CD4-positive, alpha-beta T cell treated with Interleukin-6 at 100 ng/mL for 8 hours (primary cell): ENCODE data around the gene PPP1R3G.

Experiments
- DNase-seq: peaks from one replicate; pipeline ENCODE4 v3.0.0-alpha.2; 2020; ENCODE audit warnings: mixed read lengths, low spot score

PPP1R3G gene

DNA sequence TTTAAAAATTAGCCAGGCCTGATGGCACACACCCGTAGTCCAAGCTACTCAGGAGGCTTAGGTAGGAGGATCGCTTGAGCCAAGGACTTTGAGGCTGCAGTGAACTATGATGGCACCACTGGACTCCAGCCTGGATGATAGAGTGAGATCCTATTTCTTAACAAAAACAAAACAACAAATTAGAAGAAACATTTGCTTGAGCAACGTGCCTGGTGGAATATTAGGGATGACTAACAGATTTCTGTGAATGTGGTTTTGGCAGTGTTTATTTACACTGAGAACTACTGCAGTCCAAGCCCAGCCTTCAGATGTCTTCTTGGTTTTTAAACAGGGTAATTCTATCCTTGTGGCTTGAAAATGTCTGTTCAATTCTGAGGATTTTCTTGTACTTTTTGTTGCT is 9.2 kb downstream of the PPP1R3G start:
- no peak for DNase-seq

DNA sequence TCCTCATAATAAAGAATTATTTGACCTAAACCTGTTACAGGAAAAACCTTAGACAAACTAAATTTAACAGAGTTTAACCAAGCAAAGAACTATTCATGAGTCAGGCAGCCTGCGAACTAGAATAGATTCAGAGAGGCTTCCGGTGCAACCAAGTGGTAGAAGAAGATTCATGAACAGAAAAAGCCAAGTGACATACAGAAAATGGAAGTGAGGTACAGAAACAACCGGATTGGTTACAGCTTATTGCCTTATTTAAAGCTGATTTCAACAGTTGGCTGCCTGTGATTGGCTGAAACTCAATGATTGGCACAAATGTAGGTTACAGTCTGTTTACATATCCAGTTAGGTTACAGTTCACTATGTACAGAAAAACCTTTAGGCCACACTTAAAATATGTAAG is 10.1 kb downstream of the PPP1R3G start:
- DNase-seq, result no peak

DNA sequence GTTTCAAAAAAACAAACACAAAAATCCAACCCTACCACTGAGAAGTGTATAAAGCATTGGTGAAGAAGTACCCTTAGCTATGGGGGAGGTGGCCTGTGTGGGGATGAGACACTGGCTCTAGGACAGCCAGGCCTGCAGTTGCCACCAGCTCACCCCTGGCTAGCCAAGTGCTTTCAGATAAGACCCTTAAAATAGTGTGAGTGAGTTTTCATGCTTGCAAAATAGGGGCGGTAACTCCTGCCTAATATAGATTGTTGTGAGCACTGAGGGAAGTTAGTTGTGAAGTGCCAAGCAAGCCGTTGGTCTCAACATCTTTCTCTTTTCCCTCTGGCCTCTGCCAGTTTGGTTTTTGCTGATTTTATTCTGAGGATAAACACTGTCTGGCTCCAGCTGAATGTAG is 11.3 kb downstream of the PPP1R3G start:
- no peak for DNase-seq

DNA sequence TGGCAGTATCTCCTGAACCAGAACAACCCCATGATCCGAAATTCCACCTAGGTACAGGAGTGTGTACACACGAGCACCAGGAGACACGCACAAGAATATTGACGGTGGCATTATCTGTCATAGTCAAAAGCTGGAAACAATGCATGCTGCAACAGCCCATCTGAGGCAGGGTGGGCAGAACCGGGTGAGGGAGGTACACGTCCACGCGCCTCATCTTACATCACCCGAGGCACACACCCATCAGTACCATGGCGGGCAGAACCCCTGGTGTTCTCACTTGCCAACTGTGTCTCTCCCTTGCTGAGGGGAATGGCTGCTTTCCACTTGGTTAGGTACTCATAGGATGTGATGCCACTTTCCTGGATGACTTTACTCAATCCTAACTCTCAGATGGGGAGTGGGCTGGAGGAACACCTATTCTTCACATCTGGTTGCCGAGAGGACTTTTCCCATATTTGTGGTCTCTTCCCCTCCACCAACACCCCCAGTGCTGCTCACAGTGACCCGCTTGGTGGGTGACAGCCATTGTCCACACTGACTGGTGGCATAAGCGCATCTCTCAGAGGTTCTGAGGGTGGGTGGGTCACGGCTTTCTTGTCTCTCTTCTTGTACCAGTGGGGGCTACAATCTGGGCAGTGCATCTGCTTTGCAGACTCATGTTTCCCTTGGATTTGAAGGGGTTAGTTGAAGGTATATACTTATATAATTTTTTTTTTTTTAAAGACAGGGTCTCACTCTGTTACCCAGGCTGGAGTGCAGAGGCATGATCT is 13.5 kb downstream of the PPP1R3G start:
- no peak for DNase-seq

DNA sequence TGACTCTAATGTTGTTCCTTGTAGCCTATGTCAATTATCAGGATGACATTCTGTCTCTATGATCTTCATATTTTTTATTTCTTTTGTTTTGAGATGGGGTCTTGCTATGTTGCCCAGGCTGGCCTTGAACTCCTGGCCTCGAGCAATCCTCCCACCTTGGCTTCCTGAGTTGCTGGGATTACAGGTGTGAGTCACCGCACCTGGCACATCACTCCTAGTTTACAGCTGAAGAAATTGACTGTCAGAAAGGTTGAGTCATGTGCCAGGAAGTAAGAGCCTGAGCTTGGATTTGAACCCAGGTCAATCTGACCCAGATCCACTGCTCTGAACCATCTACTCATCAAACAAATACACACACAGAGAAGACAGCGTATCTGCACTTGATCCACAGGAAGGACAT is 14.4 kb downstream of the PPP1R3G start:
- no peak for DNase-seq

DNA sequence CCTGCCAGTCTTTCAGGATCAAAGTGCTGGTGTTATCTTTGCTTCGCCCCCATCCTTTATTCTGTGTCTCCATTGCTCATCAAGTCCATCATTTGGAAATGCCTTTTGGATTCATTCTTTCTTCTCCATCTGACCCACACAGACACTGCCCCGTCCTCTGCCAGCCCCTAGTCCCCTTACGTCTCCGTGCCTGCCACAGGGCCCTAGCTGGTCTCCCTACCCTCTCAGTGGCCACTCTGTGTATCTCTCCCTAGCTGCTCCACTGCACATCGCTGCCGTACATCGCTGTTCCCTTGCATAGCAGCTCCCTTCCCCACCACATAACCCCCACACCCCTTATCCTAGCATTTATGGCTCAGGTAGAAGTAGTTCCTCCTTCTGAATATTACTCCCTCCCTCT is 15.7 kb downstream of the PPP1R3G start:
- no peak for DNase-seq

DNA sequence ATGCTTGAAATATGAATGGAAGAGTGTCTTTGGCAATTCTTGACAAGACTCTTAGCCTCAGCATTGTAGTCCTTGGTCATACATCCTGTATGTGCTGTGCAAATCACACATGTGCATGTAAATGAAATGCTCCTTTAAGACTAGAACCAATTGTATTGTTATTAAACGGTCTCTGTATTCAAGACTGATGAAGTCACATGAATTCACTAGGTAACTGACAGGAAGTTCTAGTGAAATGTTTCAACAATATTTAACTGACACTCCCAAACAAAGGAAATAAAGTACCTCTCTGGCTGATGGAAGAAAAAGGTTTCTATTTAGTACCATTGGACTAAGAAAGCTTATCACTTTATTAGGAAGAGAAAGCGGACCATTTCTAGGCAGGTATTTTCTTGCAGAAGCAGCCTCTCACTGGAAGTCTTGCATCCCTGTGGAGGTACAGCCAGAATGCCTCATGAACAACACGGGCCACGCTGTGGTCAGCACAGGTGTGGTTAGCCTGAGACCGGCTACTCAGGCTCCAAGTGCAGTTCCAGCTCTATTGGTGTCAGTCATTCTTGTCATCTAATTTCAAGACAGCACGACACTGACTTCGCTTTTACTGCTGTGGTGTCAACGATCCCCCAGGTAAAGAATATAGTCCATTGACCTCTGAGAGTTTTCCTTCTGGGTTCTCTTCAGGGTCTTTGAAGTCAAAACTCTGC is 17.3 kb downstream of the PPP1R3G start:
- DNase-seq, result no peak

DNA sequence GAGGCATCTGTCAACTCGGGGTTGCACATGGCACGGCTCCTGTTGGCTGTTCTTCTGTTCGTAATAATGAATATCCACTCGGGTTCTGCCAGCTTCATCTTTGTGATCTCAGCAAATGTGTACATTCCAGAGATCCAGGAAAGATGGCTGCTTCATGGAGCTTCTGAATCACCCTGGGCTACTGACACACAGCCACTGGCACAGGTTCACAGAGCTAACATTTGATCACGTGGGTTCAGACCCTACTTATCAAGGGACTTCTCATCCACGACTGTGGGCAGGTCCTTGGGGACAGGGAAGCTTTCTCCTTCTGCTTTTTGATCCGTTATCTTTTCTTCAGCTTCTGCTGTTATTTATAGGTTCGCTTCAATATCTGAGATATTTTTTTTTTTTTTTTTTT is 18.1 kb downstream of the PPP1R3G start:
- DNase-seq, result no peak

DNA sequence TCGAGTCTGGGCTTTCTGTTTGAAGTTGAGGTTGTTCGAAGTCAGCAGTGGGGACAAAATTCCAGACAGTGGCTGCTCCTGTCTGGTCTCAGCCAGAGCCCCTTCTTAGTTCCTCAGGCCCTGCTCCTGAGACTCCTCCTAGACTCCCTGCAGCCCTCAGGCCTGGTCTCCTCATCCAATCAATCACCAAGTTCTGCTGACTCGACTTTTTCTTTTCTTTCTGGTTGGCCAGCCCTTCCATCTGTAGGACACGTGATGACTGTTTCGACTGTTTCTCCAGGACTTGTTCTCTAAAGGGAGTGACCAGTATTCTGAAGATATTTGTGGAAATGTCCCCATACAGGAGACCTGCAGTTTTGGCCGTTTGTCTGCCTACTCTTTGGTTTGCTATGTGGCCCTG is 19.5 kb downstream of the PPP1R3G start:
- no peak for DNase-seq

DNA sequence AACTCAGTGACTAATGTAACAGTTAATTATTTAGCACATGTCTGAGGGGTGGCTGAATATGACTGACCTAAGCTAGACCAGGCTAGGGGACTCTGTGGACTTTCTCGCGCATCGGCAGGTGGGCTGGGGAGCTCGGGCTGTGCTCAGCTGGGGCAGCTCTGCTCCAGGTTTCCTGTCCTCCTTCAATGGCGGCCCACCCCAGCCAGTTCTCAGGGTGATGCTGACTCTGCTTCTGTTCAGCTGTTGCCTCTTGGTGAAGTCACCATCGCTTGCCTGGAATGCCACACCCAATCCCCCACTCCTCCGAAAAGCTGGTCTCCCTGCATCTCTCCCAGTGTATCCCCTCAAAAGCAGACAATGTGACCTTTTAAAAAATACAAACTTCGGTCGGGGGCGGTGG is 20.0 kb downstream of the PPP1R3G start:
- DNase-seq, result no peak

DNA sequence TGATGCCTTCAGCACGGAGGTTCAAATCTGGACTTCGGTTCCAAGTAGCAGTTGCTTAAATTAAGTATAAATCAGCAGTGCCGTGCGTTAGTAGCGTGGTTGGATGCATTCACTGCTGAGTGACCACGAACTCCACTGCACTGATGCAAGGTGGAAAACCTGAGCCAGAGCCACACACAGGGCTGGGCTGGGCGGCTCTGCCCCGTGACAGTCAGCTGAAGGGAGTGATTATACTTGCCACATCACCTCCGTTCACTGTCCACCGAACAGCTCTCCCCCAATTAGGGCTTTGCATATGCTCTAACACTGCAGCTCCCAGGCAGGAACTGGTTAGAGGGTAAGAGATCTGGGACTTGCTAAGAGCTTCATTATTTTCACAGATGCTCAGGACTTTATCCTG is 22.2 kb downstream of the PPP1R3G start:
- DNase-seq, result no peak

DNA sequence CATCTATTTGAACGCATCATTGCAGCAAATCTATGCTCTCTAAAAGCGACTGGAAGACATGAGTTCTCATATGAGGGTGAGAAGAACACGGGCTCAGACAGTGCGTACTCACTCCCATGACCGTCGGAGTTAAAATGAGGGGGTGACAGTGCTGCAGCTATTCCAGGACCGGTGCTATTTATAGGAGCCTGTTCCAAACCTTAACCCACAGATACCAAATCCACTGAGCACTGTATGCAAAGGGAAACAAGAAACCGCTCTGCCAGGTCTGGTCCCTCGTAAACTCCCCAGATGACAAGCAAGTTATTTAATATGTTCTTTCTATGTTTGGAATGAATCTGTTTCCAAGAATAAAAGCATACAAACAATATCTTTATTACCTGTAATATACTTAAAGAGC is 22.9 kb downstream of the PPP1R3G start:
- no peak for DNase-seq

DNA sequence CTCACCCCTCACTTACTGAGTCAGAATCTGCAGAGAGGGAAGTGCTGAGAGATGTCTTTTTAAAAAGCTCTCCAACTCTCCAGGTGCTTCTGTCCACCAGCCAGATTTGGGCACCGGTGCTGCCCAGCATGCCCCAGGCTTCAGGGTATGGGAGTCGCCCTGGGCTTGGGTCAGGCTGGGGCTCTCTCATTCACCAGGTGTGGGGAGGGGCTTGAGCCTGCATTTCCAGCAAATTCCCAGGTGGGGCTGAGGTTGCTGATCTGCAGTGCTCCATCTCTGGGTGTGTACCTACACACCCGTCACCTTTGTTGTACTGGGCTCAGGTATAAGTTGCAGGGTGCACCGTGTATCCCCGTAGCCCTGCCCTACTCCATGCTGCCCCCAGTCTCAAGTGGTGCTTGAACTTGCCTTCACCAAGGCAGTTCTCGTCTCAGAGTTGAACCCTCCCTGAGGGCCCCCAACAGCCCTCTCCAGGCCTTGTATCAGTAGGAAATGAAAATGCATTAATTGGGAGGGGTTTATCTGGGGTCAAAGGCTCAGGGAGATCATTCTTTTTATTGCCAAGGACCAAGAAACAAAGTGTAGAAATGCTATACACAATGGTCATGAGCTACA is 23.5 kb downstream of the PPP1R3G start:
- no peak for DNase-seq

DNA sequence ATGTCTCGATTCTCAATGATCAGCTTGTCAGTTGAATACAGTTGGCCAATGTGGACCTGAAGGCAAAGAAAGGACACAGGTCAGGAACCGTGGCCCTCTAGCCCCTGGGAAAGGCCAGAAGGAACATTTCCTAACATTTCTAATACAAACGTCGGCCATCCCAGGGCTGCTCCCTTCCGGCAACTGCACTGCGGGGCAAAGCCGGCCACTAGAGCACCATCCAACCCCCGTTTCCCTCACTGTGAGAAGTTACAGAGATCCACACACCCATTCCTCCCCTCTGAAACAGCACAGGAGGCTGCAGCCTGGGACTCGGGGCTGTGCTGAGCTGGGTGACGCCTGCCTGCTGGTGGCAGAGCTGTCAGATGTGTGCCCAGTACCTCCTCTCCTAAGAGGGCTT is 24.3 kb downstream of the PPP1R3G start:
- no peak for DNase-seq

DNA sequence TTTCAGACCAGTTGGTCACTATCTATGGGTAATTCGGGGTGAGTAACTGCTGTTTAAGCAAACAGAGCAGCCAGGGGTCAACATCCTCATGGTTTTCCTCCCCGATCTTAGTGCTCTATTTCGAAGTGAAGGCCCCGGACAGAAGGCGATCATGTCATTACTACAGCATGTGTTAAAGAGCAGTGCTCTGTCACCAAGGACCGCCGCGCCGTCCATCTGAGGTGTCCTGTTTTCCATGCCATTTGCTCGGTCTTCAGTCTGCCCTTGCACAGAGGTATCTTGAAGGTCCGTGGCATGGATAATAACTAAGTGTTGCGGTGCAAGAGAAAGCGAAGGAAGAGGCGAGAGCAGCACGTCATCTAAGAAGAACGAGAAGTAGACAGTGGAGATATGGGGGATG is 25.1 kb downstream of the PPP1R3G start:
- no peak for DNase-seq

DNA sequence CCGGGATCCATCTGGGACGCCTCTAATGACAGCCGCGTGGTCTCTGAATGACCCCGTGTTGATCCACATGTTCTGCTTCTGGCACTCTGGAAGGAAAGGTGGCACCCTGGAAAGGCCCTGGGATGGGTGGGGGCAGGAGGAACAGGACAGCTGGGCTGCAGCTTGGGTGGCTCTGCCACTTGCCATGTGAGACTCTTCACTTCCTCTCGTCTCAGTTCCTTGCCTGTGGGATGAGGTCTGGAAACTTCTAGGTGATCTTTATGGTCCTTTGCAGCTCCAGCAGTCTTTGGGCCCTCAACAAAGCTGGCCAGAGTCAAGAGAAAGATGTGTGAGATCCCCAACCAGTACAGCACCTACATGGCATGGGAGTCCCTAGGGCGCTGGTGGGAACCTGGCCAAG is 26.5 kb downstream of the PPP1R3G start:
- no peak for DNase-seq

DNA sequence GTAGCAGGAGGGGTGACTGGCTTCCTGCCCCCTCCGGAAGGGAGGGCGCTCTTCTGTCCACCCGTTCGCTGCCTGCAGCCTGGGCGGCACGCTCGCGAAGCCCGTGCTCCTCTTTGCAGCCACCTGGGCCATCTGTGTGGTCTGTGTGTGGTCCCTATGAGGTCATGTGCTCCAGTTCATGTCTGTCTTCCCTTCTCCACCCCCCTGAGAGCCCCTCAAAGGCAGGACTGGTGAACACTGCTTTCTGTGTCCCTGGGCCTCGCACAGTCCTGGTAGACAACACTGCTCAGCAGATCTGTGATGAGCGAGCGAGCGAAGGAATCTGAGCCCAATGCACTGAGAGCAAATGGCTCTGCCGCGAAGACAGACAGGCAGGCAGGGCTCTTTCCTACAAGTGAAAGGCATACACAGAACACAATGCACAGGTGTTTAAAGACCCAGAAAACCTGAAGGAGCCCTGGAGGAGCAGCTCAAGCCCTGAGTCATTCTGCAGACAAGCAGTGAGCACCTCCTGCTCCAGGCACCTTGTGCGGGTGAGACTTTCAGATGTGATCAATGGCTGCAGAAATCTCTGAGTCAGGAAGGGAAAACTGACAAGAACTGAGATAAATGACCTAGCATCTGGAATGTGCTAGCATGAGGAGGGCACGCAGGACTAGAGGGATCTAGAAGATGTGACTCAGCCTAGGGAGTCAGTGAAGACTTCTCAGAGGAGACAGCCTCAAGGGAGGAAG is 27.1 kb downstream of the PPP1R3G start:
- DNase-seq, result no peak

DNA sequence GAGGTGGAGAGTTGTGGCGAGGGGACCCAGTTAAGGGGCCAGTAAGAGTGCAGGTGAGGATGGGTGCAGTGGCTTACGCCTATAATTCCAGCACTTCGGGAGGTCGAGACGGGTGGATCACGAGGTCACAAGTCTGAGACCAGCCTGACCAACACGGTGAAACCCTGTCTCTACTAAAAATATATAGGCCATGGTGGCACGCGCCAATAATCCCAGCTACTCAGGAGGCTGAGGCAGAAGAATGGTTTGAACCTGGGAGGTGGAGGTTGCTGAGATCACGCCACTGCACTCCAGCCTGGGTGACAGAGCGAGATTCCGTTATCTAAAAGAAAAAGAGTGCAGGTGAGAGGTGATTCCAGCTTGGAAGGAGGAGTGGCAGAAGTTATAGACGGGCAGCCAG is 28.0 kb downstream of the PPP1R3G start:
- no peak for DNase-seq

DNA sequence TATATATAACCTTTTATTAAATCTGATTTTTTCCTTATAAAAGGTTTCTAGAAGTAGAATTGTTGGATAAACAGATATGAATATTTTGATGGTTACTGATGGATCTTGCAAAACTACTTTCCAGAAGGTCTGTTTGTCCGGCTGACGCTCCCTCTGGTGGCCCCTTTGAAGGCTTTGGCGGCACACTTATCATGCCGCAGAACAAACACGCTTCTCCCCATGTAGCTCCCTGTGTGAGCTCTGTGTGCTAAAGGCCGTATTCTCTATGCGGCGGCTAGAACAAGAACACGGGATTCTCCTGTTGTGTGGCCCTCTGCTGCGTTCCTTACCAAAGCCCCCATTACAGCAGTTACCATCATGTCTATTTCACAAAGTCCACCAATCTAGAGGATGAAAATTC is 30.0 kb downstream of the PPP1R3G start:
- no peak for DNase-seq

DNA sequence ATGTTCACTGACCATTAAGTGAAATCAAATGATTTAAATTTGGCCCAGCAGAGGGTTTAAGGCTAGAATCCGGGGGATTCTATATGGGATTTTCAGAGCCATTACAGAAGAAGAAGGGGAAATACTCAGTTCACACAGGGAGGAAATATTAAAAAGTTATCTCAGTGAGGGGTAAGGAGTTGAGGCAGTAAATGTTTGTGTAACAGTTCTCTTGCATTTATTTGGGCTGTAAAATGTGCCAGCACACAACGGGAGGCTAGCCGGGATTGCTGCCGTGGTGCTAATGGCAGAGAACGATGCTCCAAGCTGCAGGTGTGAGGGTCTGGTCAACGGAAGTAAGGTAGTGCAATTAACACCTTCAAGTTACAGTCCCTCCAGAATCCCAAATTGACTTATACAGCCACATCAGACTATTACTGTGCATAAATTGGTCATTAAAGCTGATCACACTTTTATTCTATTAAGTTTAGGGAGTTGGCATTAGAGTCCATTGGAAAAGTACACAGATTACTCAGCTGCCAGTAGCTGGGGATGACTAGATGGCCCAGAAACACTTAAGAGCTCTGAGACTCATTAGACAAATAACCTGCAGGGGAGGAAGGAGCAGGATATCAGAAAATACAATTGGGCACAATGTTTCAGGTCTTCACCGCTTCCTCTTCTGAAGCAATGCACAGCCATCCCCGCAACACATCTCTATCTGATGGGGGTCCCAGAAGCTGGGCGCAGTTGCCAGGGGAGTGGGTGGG is 31.3 kb downstream of the PPP1R3G start:
- no peak for DNase-seq

DNA sequence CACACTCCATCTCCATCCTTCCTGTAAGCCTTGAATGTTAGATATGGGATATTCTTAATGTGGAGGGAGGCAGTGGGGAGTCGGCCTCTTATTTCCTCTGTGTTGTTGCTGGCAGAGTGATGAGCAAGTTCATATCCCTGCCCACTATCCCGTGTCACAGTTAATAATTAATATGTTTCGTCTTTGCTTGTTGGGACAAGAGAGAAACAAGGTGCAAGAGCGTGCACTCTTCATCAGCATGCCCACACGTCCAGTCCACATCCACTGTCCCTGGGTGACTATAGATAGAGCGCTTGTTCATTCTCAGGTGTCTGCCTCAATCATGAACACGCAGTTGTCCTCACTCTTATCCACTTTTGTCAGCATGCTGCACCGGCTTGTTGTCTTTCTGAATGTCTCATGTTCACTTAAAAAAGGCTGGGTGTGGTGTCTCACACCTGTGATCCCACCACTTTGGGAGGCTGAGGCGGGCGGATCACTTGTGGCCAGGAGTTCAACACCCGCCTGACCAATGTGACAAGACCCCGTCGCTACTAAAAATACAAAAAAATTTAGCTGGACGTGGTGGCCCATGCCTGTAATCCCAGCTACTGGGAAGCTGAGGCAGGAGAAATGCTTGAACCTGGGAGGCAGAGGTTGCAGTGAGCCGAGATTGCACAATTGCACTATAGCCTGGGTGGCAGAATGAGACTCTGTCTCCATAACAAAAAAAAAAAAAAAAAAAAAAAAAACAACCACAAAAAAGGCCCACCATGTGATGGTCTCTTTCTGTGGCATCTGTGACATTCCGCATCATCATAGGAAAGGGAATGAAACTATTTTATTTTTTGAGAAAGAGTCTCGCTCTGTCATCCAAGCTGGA is 34.2 kb downstream of the PPP1R3G start:
- no peak for DNase-seq
